ENCODE results near the gene FAM124B.

GRCh38 chr2:224403657-224404056 lies 1.8 kb upstream of the FAM124B start:
- TF ChIP-seq, protein P1, sequence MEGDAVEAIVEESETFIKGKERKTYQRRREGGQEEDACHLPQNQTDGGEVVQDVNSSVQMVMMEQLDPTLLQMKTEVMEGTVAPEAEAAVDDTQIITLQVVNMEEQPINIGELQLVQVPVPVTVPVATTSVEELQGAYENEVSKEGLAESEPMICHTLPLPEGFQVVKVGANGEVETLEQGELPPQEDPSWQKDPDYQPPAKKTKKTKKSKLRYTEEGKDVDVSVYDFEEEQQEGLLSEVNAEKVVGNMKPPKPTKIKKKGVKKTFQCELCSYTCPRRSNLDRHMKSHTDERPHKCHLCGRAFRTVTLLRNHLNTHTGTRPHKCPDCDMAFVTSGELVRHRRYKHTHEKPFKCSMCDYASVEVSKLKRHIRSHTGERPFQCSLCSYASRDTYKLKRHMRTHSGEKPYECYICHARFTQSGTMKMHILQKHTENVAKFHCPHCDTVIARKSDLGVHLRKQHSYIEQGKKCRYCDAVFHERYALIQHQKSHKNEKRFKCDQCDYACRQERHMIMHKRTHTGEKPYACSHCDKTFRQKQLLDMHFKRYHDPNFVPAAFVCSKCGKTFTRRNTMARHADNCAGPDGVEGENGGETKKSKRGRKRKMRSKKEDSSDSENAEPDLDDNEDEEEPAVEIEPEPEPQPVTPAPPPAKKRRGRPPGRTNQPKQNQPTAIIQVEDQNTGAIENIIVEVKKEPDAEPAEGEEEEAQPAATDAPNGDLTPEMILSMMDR (IDR thresholded peaks at IDR 0.05): no peak
- TF ChIP-seq POLR2A (IDR thresholded peaks at IDR 0.05): no peak
- no peak for TF ChIP-seq POLR2AphosphoS5 (IDR thresholded peaks at IDR 0.05)
